Measurements from ENCODE around the gene RXRA. TPM values are rescaled to one million over a fixed set of nuclear protein-coding genes. Genes with fewer than 3 reads are reported as not detected.

The RXRA gene
- total and polyA plus RNA-seq, 7 donors, result 37.7 to 192 (median 139) TPM

- intact Hi-C loops (cut with DNase I), result loop anchor here in 1 of 2 donors (5.0 kb wide), 1 partner anchor 164 kb away; no protein-coding TSS in a partner anchor
- DNase-seq (peak; percentile 76 to 89), ATAC-seq (peak; percentile 53 to 81 (median 68))
- no peak for TF ChIP-seq CTCF (IDR thresholded peaks at IDR 0.05)
- peaks cover 22% of the 10 kb centered on the region for H3K4me1 ChIP-seq
- H3K27me3 ChIP-seq (ENCODE audit: insufficient read depth in 3 of 3, low read length in 2 of 3), result no peaks in the 10 kb centered on the region
- peak overlapping the region; percentile 36 for H3K27ac ChIP-seq
- no peaks in the 10 kb centered on the region for H3K9me3 ChIP-seq
- H3K36me3 ChIP-seq (ENCODE audit: insufficient read depth in 1 of 2, low read depth in 1 of 2), result no peaks in the 10 kb centered on the region
- 15 to 19% (median 17%) methylated on average over 21 to 23 of the region's 23 CpGs for WGBS, 3 donors
- H3K4me3 ChIP-seq, result peak overlapping the region; percentile 28
Measured at GRCh38 chr9:134283111-134283515, 43.1 kb upstream of the RXRA start.

GRCh38 chr9:134283692-134284265 is 42.5 kb upstream of the RXRA start:
- DNase-seq, result no peak
- no peak overlapping the region for H3K4me3 ChIP-seq
- intact Hi-C loops (cut with DNase I), result loop anchor here in 1 of 2 donors (5.0 kb wide), 1 partner anchor 164 kb away; no protein-coding TSS in a partner anchor
- WGBS, 3 donors, result 44 to 50% (median 49%) methylated on average over 15 of the region's 15 CpGs
- H3K4me1 ChIP-seq, result peaks cover 22% of the 10 kb centered on the region
- H3K27ac ChIP-seq, result no peak overlapping the region
- peak; percentile 13 to 34 (median 24) for ATAC-seq
- no peaks in the 10 kb centered on the region for H3K9me3 ChIP-seq
- no peaks in the 10 kb centered on the region for H3K27me3 ChIP-seq (ENCODE audit: insufficient read depth in 3 of 3, low read length in 2 of 3)
- no peak for TF ChIP-seq CTCF (IDR thresholded peaks at IDR 0.05)
- no peaks in the 10 kb centered on the region for H3K36me3 ChIP-seq (ENCODE audit: insufficient read depth in 1 of 2, low read depth in 1 of 2)

GRCh38 chr9:134284273-134284672 is 42.0 kb upstream of the RXRA start:
- H3K27ac ChIP-seq, result no peak overlapping the region
- ATAC-seq (peak; percentile 86 to 93 (median 89)), DNase-seq (peak; percentile 76 to 94)
- H3K4me1 ChIP-seq, result peaks cover 22% of the 10 kb centered on the region
- 31 to 47% (median 38%) methylated on average over 9 of the region's 9 CpGs for WGBS, 3 donors
- no peaks in the 10 kb centered on the region for H3K9me3 ChIP-seq
- H3K4me3 ChIP-seq, result no peak overlapping the region
- H3K36me3 ChIP-seq (ENCODE audit: insufficient read depth in 1 of 2, low read depth in 1 of 2), result no peaks in the 10 kb centered on the region
- no peaks in the 10 kb centered on the region for H3K27me3 ChIP-seq (ENCODE audit: insufficient read depth in 3 of 3, low read length in 2 of 3)
- intact Hi-C loops (cut with DNase I), result loop anchor here in 1 of 2 donors (5.0 kb wide), 1 partner anchor 163 kb away; no protein-coding TSS in a partner anchor
- TF ChIP-seq CTCF (IDR thresholded peaks at IDR 0.05), result peak; percentile 24

- intact Hi-C loops (cut with DNase I), result loop anchor here in 1 of 2 donors (5.0 kb wide), 1 partner anchor 163 kb away; no protein-coding TSS in a partner anchor
- H3K27me3 ChIP-seq (ENCODE audit: insufficient read depth in 3 of 3, low read length in 2 of 3), result no peaks in the 10 kb centered on the region
- peaks cover 22% of the 10 kb centered on the region for H3K4me1 ChIP-seq
- no peaks in the 10 kb centered on the region for H3K36me3 ChIP-seq (ENCODE audit: insufficient read depth in 1 of 2, low read depth in 1 of 2)
- WGBS, 3 donors, result 76 to 83% (median 77%) methylated on average over 12 of the region's 12 CpGs
- DNase-seq (no peak), ATAC-seq (no peak)
- TF ChIP-seq CTCF (IDR thresholded peaks at IDR 0.05), result no peak
- no peak overlapping the region for H3K27ac ChIP-seq
- no peaks in the 10 kb centered on the region for H3K9me3 ChIP-seq
- H3K4me3 ChIP-seq, result no peak overlapping the region
Measured at GRCh38 chr9:134284741-134285140, 41.5 kb upstream of the RXRA start.

All from psoas muscle (tissue), 8 donors.